RPMI7951 (cell line): ENCODE data around the gene ADRA2C. TPM values are rescaled to one million over a fixed set of nuclear protein-coding genes. Genes with fewer than 3 reads are reported as not detected.

Experiments
- DNase-seq: peaks from one replicate; pipeline ENCODE4 v3.0.0-alpha.2; 2012; ENCODE audit warnings: low read depth
- total RNA-seq: library from RNA; depleted of rRNA; stranded (reverse); fragments of >200 nt; shearing (Covaris generic); gene quantifications from 2 replicates; pipeline ENCODE4 v1.2.3, GENCODE V29; 2014

The ADRA2C gene
- total RNA-seq, 1 experiment from 2014 or later: 0.24 TPM

GRCh38 chr4:3732076-3733028 is 33.8 kb upstream of the ADRA2C start:
- no peak for DNase-seq

GRCh38 chr4:3733195-3733594 is 33.0 kb upstream of the ADRA2C start:
- no peak for DNase-seq

GRCh38 chr4:3735196-3735595 is 31.0 kb upstream of the ADRA2C start:
- no peak for DNase-seq

GRCh38 chr4:3736290-3736689 is 29.9 kb upstream of the ADRA2C start:
- no peak for DNase-seq

GRCh38 chr4:3736806-3737205 is 29.4 kb upstream of the ADRA2C start:
- DNase-seq: peak; percentile 11

GRCh38 chr4:3739577-3739976 is 26.6 kb upstream of the ADRA2C start:
- DNase-seq: no peak

- DNase-seq: no peak
Measured at GRCh38 chr4:3740256-3740655, 25.9 kb upstream of the ADRA2C start.

- DNase-seq: no peak
Measured at GRCh38 chr4:3741217-3742011, 24.8 kb upstream of the ADRA2C start.

GRCh38 chr4:3742610-3743009 is 23.6 kb upstream of the ADRA2C start:
- DNase-seq: no peak

GRCh38 chr4:3744232-3744631 is 22.0 kb upstream of the ADRA2C start:
- DNase-seq: no peak

- DNase-seq: no peak
Measured at GRCh38 chr4:3744901-3745300, 21.3 kb upstream of the ADRA2C start.

GRCh38 chr4:3745886-3746656 is 20.1 kb upstream of the ADRA2C start:
- DNase-seq: peak; percentile 92

- DNase-seq: peak; percentile 57
Measured at GRCh38 chr4:3746701-3747580, 19.2 kb upstream of the ADRA2C start.

GRCh38 chr4:3747581-3747904 is 18.6 kb upstream of the ADRA2C start:
- DNase-seq: no peak

- no peak for DNase-seq
Measured at GRCh38 chr4:3748136-3748898, 17.9 kb upstream of the ADRA2C start.

- DNase-seq: no peak
Measured at GRCh38 chr4:3749081-3749480, 17.1 kb upstream of the ADRA2C start.

GRCh38 chr4:3750334-3750733 is 15.9 kb upstream of the ADRA2C start:
- DNase-seq: no peak

GRCh38 chr4:3752022-3752421 is 14.2 kb upstream of the ADRA2C start:
- no peak for DNase-seq

- no peak for DNase-seq
Measured at GRCh38 chr4:3753726-3754412, 12.3 kb upstream of the ADRA2C start.
